Stimulated activated memory B cell treated with anti-CD40 and anti-IgM and Interleukin-4, amounts not matched to agents 10 μg/mL and 1 μg/mL and 100 μg/mL, for 72 hours (primary cell): Measurements from ENCODE around the gene ARFGAP2.

Experiments
- ATAC-seq: fragments of 150-1000 bp; cut with Tn5 transposase; 2 replicates; pipeline ENCODE4 v1.10.0; 2021
- H3K27ac Mint-ChIP-seq: one replicate; pipeline ENCODE4 v1.8.0; 2022; ENCODE audit warnings: mild to moderate bottlenecking, mixed read lengths
- H3K27me3 Mint-ChIP-seq: one replicate; pipeline ENCODE4 v1.8.0; 2022; ENCODE audit warnings: mixed read lengths
- H3K36me3 Mint-ChIP-seq: one replicate; pipeline ENCODE4 v1.8.0; 2022; ENCODE audit warnings: mixed read lengths
- H3K4me1 Mint-ChIP-seq: one replicate; pipeline ENCODE4 v1.8.0; 2022; ENCODE audit warnings: mixed read lengths
- H3K4me3 Mint-ChIP-seq: one replicate; pipeline ENCODE4 v1.8.0; 2022; ENCODE audit warnings: mild to moderate bottlenecking, moderate library complexity, mixed read lengths
- H3K9me3 Mint-ChIP-seq: one replicate; pipeline ENCODE4 v1.8.0; 2022; ENCODE audit warnings: mixed read lengths

The ARFGAP2 gene

DNA sequence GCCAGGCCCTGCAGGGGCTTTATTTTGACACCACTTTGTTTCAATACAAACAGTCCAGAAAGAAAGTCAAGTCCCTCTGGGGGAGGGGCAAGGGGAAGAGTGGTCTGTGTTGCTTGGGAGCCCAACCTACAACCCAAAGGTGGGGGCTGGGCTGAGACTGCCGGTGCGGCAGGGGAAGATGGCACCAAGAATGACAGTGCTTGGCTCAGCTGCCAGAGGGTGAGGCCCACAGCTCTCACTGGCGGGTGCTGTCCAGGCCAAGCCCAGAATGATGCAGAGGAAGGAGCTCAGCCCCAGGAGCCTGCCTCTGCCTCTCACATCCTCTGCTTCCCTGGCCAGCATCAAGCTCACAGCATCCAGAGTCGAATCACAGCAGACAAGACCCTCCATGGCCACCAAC, 12.4 kb downstream of the ARFGAP2 start:
- no peak for ATAC-seq
- Mint-ChIP-seq H3K4me3 (no peak overlapping the region), H3K4me1 (peaks cover 7% of the 10 kb centered on the region), H3K36me3 (peaks cover 40% of the 10 kb centered on the region), H3K27me3 (no peaks in the 10 kb centered on the region), H3K27ac (no peak overlapping the region), H3K9me3 (no peaks in the 10 kb centered on the region)

DNA sequence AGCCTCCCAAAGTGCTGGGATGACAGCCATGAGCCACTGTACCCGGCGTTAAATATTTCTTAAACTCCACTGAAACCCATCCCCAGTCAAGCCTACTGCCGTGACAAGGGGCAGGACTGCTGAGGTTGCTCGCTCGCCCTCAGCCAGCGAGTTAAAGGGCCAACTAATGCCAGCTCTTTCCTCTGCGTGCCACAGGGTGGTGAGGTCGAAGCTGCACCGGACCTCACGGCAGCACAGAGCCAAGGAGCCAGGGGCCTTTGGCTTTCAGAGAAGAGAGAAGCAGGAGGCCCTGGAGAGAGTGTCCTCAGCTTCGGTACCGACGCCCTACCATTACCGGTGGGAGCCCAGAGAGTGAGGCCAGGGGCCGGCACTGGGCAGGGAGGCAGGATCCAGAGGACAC, 12.8 kb downstream of the ARFGAP2 start:
- peaks cover 7% of the 10 kb centered on the region for H3K4me1 Mint-ChIP-seq
- ATAC-seq: no peak
- H3K36me3 Mint-ChIP-seq: peaks cover 40% of the 10 kb centered on the region
- H3K4me3 Mint-ChIP-seq: no peak overlapping the region
- H3K9me3 Mint-ChIP-seq: no peaks in the 10 kb centered on the region
- H3K27ac Mint-ChIP-seq: no peak overlapping the region
- H3K27me3 Mint-ChIP-seq: no peaks in the 10 kb centered on the region

DNA sequence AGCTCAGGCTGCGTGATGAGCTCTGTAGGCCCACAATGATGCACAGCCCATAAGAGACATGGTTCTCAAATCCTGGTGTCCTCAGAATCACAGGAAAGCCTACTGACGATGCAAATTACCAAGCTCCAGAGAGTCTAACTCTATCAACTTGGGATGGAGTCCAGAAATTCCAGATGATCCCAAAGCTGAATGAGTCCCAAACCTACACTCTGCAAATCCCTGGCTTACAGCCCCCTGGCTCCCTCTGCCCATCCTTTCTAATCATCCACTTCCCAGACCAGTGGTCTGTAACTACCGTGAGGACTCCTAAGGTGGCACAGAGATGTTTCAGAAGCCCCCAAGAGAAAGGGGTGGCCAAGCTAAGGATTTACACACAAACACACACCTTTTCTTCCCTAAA, 13.5 kb downstream of the ARFGAP2 start:
- H3K4me3 Mint-ChIP-seq: no peak overlapping the region
- H3K4me1 Mint-ChIP-seq: peaks cover 7% of the 10 kb centered on the region
- H3K9me3 Mint-ChIP-seq: no peaks in the 10 kb centered on the region
- H3K27me3 Mint-ChIP-seq: no peaks in the 10 kb centered on the region
- no peak overlapping the region for H3K27ac Mint-ChIP-seq
- no peak for ATAC-seq
- peaks cover 40% of the 10 kb centered on the region for H3K36me3 Mint-ChIP-seq

DNA sequence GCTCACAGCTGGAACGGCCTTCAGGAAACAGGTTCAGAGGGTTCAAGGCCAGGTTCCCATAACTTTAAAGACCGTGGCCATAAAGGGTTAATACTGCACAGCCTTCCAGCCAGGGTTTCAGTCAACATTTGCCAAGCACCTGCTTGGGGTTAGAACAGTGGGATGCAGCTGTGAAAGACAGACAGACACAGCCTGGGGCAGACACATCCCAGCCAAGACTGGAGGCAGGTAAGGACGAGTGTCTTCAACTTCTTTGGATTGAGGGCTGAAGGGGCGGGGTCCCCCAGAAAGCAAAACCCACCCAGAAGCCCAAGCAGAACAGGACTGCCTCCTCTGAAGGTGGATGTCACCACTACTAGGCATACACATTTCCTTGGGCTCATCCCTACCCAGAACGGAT, 14.3 kb downstream of the ARFGAP2 start:
- no peak overlapping the region for H3K27ac Mint-ChIP-seq
- H3K9me3 Mint-ChIP-seq: no peaks in the 10 kb centered on the region
- peaks cover 40% of the 10 kb centered on the region for H3K36me3 Mint-ChIP-seq
- no peak for ATAC-seq
- peaks cover 7% of the 10 kb centered on the region for H3K4me1 Mint-ChIP-seq
- H3K4me3 Mint-ChIP-seq: no peak overlapping the region
- no peaks in the 10 kb centered on the region for H3K27me3 Mint-ChIP-seq

DNA sequence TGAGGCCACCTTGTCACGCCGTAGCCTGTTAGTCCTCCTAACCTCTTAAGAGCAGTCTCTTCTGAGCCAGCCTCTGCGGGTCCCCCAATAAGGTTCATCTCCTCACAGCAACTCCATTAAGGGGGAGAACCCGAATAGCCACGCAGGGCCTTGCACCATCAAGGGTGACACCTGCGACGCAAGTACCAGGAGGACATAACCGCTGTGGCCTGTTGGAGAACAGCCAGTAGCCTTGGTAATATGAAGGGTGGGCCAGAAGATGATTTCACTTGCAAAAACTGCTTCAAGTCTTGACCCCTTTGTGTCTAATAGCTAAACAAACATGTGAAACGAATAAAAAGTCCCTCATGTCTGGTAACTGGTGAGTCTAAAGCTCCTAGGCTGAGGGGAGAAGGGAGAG, 14.8 kb downstream of the ARFGAP2 start:
- no peaks in the 10 kb centered on the region for H3K9me3 Mint-ChIP-seq
- no peak for ATAC-seq
- no peak overlapping the region for H3K4me3 Mint-ChIP-seq
- H3K27ac Mint-ChIP-seq: no peak overlapping the region
- H3K4me1 Mint-ChIP-seq: peaks cover 7% of the 10 kb centered on the region
- H3K36me3 Mint-ChIP-seq: peaks cover 40% of the 10 kb centered on the region
- no peaks in the 10 kb centered on the region for H3K27me3 Mint-ChIP-seq

DNA sequence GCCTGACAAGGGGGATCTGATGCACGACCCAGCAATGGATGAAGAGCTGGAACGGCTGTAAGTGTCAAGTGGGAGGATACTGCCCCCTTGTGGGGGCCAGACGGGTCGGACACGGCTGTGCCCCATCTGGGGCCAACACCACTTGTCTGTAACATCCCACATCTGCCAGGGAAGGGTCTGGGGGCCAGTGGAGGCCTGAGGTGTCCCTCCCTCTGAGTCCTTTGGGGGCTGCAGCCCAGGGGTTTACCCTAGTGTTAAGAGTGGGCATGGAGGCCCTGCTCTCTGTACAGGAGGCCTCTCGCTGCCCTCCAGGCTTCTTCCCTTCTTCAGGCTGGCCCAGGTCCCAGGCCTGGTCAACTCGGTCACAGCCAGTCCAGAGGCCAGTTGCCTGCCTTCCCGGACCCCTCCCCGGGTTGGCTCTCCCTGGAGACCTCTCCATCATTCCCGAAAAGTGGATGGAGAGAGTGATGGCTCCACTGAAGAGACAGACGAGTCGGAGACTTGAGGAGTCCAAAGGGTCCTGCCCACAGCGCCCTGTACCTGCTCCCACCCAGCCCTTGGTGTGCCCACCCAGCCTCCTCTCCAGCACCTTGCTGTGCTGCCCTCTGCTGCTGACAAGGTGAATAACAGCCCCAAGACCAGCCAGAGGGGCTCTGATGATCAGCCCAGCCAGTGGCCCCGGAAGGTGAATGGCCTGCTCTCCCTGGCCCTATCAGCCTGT, 15.4 kb downstream of the ARFGAP2 start:
- Mint-ChIP-seq H3K36me3 (peaks cover 34% of the 10 kb centered on the region), H3K27me3 (no peaks in the 10 kb centered on the region), H3K4me3 (no peak overlapping the region), H3K27ac (no peak overlapping the region), H3K9me3 (no peaks in the 10 kb centered on the region), H3K4me1 (peaks cover 7% of the 10 kb centered on the region)
- ATAC-seq: peak; percentile 83

DNA sequence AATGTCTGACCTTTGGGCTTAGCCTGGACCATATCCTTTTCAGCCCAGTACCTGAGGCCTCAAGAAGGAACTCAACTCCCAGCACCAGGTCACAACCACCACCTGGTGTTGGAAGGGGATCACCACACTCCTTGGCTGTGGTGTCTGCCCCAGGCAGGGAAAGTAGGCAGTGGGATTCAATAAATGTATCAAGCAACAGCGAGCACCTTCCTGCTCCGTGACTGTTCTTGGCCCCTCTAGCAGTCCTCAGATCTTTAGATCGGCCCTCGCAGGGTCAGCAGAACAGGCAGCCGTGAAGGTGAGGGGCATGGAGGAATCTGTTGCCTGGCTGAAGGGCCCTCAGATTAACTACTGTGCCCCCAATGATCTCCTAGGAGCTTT, 15.9 kb downstream of the ARFGAP2 start:
- Mint-ChIP-seq H3K9me3 (no peaks in the 10 kb centered on the region), H3K27ac (no peak overlapping the region), H3K4me1 (peaks cover 7% of the 10 kb centered on the region), H3K4me3 (no peak overlapping the region), H3K27me3 (no peaks in the 10 kb centered on the region), H3K36me3 (peaks cover 29% of the 10 kb centered on the region)
- ATAC-seq: no peak

DNA sequence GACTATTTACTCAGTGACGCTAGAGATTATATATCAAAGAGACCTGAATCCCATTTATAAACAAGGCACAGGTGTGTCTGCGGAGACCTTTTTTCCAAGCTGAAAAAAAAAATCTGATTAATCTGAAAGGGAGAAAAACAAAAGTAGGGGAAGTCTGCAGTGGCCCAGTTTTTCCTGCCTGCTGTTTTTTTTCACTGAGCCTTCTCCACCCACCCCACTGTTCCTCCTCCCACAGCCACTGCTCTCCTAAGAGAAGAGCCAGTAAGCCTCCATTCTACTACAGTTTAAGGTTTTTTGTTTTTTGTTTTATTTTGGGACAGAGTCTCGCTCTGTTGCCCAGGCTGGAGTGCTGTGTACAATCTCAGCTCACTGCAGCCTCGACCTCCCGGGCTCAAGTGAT, 18.4 kb downstream of the ARFGAP2 start:
- H3K4me3 Mint-ChIP-seq: no peak overlapping the region
- no peak overlapping the region for H3K27ac Mint-ChIP-seq
- H3K9me3 Mint-ChIP-seq: no peaks in the 10 kb centered on the region
- H3K4me1 Mint-ChIP-seq: peaks cover 21% of the 10 kb centered on the region
- no peak for ATAC-seq
- H3K27me3 Mint-ChIP-seq: no peaks in the 10 kb centered on the region
- H3K36me3 Mint-ChIP-seq: peaks cover 10% of the 10 kb centered on the region

DNA sequence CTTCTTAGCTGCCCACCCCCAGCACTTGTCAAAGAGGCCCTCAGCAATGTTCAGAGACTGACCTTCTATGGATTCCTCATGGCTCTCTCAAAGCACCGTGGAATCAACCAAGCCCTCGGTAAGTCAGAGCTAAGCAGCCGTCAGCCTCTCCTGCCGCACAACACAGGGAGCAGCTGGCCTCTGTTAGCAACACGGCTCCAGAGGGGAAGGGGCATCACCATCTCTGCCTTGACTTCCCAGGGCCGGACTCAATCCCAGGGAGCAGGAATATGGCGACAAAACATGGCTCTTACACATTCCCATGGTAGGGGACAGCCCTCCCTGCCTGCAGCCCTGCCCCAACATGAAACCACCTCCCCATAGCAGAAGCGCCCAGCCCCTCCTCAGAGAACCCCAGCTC, 18.9 kb downstream of the ARFGAP2 start:
- H3K36me3 Mint-ChIP-seq: peaks cover 10% of the 10 kb centered on the region
- peaks cover 25% of the 10 kb centered on the region for H3K4me1 Mint-ChIP-seq
- no peak overlapping the region for H3K27ac Mint-ChIP-seq
- H3K27me3 Mint-ChIP-seq: no peaks in the 10 kb centered on the region
- no peak overlapping the region for H3K4me3 Mint-ChIP-seq
- no peaks in the 10 kb centered on the region for H3K9me3 Mint-ChIP-seq
- ATAC-seq: no peak

DNA sequence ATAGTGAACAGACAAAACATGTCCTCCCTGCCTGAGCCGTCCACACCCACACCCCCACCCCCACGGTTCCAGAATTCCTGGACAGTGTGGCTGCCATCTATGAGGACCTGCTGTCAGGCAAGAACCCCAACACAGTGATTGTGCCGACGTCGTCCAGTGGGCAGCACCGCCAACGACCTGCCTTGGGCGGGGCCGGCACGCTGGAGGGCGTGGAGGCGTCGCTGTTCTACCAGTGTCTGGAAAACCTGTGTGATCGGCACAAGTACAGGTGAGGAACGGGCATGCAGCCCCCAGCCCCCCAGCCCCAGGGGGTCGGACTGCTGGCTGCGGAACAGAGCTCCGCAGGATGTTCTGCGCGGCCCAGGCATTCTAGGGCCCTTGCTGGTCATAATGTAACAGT, 19.7 kb downstream of the ARFGAP2 start:
- no peaks in the 10 kb centered on the region for H3K27me3 Mint-ChIP-seq
- H3K9me3 Mint-ChIP-seq: no peaks in the 10 kb centered on the region
- H3K4me1 Mint-ChIP-seq: peaks cover 32% of the 10 kb centered on the region
- no peak overlapping the region for H3K27ac Mint-ChIP-seq
- no peak for ATAC-seq
- peaks cover 4% of the 10 kb centered on the region for H3K36me3 Mint-ChIP-seq
- H3K4me3 Mint-ChIP-seq: no peak overlapping the region

DNA sequence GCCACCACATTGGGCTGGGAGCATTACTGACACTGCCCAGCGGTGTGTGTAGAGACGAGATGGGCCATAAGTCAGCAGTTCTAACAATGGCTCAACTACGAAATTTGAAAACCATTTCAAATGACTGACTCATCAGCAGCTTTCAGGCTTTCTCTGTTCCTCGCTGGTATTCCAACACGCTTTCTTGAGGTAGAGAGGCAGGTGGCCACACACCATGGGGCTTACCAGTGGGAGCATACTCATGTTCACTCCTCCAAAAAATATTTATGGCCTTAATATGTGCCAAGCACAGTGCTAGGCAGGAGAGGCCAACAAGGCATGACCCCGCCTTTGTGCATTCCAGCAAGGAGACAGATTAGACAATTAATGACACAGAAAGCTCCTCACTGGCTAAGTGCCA, 20.3 kb downstream of the ARFGAP2 start:
- Mint-ChIP-seq H3K36me3 (no peaks in the 10 kb centered on the region), H3K27me3 (no peaks in the 10 kb centered on the region), H3K4me3 (no peak overlapping the region), H3K27ac (no peak overlapping the region), H3K9me3 (no peaks in the 10 kb centered on the region), H3K4me1 (peaks cover 33% of the 10 kb centered on the region)
- no peak for ATAC-seq

DNA sequence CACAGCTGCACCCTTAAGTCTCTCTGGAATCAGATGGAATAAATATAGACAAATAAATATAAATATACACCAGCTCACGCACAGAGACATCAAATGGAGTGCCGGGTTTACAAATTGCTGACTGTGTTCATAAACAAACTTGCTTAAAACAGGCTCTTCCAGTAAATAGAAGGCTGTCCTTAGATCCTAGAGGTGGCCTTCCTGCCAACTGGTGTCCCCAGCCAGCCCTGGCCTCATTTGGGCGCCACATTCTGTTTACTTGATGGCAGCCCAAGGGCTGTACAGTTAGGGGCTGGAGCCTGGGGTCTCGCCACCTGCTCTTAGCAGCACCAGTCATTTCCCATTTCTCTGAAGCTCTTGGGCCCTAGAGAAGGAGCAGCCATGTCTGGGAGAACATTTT, 20.8 kb downstream of the ARFGAP2 start:
- ATAC-seq: no peak
- Mint-ChIP-seq H3K4me3 (no peak overlapping the region), H3K36me3 (no peaks in the 10 kb centered on the region), H3K27ac (no peak overlapping the region), H3K27me3 (no peaks in the 10 kb centered on the region), H3K9me3 (no peaks in the 10 kb centered on the region), H3K4me1 (peaks cover 36% of the 10 kb centered on the region)

DNA sequence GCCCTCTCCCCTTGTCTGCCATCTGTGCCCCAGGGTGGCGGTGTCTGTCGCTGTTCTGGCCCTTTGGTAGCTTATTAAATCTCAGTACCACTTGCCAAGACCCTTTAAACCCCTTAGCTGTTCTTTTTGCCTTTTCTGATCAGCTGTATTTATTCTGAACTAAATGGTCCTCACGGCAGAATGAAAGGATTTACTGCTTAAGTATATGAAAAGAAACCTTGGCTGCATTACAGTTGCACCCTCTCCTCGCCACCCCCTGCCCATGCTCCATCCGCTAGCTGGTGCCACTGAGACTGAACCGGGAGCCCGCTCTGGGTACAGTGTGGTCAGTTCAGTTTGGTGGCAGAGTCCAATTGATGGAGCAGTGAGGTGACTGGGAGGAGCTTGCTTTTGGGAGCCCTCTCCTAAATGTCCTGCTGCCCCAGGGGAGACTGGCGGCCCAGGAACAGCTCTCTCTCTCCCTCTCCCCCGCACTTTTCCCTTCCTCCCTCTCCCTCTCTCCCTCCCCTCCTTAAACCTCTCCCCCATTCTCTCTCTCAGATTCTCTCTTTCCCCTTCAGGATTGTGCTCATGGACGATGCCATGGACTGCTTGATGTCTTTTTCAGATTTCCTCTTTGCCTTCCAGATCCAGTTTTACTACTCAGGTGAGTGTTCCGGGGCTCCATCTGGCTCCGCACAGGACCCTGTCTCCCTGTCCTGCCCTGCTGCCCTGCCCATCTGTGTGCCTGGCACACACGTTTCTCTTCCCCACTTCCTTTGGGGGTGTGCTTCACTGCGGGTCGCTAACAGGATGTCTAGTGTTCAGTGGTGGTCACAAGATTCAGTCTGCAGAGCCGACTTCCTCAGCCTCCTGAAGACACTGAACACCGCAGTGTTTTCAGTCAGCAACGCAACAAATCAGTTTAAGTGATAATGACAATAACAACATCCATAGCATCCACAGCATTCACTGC, 21.8 kb downstream of the ARFGAP2 start:
- peak overlapping the region; percentile 51 for H3K27ac Mint-ChIP-seq

DNA sequence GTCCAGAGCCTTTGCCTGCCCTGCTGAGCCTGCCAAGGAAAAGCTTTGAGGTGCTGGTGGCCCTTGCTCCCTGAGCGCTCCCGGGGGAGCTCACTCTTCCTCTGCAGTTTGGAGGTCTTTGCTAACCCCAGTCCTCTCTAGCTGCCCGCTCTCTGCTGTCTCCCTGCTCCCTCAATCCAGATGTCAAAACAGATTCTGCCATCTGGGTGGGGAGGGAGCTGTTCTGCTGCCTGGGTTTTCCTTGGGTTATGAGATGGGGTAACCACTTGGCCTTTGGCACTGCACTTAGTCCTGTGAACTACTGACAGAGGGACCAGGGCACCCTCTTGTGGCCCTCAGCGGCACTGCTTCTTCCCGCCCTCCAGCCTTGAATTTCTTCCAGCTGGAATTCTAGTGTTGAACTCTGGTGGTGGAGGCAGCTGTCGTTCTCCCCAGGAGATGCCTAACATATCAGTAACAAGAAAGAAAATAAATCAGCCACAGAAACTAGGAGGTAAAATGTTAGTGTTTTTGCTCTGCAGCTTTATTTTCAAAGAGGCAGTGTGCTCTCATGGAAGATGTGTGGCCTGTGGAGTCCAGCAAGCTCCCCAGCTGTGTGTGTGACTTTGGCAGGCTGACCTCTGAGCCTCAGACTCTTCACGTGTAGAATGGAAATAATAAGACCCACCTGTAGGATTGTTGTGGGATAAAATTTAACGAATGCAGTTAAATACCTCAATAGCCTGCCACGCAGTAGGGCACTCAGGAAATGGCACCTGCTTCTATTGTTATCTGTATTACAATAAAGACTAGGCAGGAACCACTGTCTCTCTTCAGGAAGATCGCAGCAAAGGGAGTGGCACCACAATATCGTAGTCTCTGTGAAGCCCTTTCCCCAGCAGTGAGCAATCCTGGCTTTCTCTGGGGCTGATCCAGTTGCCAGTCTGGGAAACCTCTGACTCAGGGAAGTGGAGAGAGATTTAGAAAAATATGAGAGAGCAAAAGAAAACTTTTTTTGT, 23.4 kb downstream of the ARFGAP2 start:
- Mint-ChIP-seq H3K4me1 (peaks cover 36% of the 10 kb centered on the region), H3K4me3 (no peak overlapping the region), H3K9me3 (no peaks in the 10 kb centered on the region), H3K36me3 (peaks cover 5% of the 10 kb centered on the region), H3K27ac (no peak overlapping the region), H3K27me3 (no peaks in the 10 kb centered on the region)
- peak; percentile 64 for ATAC-seq

More for the DNA sequence above, 21.8 kb downstream of the ARFGAP2 start:
- H3K4me1 Mint-ChIP-seq: peaks cover 36% of the 10 kb centered on the region
- H3K9me3 Mint-ChIP-seq: no peaks in the 10 kb centered on the region
- H3K4me3 Mint-ChIP-seq: no peak overlapping the region
- H3K36me3 Mint-ChIP-seq: no peaks in the 10 kb centered on the region
- peak; percentile 50 for ATAC-seq
- no peaks in the 10 kb centered on the region for H3K27me3 Mint-ChIP-seq
